ENCODE results near the gene IGDCC3.

- TF ChIP-seq CTCF (IDR thresholded peaks at IDR 0.05) (no peak), ZFX (IDR thresholded peaks at IDR 0.05; ENCODE audit: borderline replicate concordance) (no peak)
Observed at GRCh38 chr15:65361708-65362459, 15.9 kb downstream of the IGDCC3 start.

Measured in 22Rv1 (cell line).